ENCODE measurements around the gene IRF9. TPM values are rescaled to one million over a fixed set of nuclear protein-coding genes. Genes with fewer than 3 reads are reported as not detected.

IRF9 gene
- total RNA-seq, 1 donor from 2014 or later = 123 TPM

DNA sequence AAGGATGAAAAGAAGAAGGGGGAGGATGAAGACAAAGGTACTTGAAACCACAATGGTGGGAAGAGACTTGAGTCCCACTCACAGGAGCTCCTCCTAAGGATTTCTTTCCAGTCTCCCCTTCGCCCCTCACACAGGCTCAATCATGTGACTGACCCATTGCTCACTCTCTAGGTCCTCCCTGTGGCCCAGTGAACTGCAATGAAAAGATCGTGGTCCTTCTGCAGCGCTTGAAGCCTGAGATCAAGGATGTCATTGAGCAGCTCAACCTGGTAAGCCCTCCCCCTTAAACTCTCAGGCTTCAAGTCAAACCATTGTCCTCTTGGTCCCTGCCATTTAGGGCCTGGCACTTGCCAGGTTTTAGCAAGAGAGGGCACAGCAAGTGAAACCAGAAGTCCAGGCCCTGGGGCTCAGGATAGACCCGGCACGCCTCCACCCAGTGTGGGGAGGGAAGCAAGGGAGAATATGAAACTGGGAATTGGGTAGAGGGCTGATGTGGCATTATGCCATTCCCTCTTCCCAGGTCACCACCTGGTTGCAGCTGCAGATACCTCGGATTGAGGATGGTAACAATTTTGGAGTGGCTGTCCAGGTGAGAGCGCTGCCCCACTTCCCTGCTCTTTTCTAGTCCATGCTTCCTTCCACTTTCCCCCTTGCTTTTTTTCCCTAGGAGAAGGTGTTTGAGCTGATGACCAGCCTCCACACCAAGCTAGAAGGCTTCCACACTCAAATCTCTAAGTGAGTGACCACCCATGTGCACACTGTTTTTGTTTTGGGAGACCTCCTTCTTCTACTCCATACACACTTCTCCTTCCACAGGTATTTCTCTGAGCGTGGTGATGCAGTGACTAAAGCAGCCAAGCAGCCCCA is 23.3 kb upstream of the IRF9 start:
- Histone ChIP-seq H3K27ac (peak overlapping the region; percentile 91), H3K4me1 (peaks cover 34% of the 10 kb centered on the region), H3K4me3 (no peak overlapping the region), H3K36me3 (peaks cover 21% of the 10 kb centered on the region), H3K27me3 (no peaks in the 10 kb centered on the region), H3K9me3 (no peaks in the 10 kb centered on the region)
- TF ChIP-seq, protein P1, sequence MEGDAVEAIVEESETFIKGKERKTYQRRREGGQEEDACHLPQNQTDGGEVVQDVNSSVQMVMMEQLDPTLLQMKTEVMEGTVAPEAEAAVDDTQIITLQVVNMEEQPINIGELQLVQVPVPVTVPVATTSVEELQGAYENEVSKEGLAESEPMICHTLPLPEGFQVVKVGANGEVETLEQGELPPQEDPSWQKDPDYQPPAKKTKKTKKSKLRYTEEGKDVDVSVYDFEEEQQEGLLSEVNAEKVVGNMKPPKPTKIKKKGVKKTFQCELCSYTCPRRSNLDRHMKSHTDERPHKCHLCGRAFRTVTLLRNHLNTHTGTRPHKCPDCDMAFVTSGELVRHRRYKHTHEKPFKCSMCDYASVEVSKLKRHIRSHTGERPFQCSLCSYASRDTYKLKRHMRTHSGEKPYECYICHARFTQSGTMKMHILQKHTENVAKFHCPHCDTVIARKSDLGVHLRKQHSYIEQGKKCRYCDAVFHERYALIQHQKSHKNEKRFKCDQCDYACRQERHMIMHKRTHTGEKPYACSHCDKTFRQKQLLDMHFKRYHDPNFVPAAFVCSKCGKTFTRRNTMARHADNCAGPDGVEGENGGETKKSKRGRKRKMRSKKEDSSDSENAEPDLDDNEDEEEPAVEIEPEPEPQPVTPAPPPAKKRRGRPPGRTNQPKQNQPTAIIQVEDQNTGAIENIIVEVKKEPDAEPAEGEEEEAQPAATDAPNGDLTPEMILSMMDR (IDR thresholded peaks at IDR 0.05) = no peak
- DNase-seq = no peak
- ATAC-seq = no peak
- intact Hi-C loops (cut with DNase I) = no loop called here

DNA sequence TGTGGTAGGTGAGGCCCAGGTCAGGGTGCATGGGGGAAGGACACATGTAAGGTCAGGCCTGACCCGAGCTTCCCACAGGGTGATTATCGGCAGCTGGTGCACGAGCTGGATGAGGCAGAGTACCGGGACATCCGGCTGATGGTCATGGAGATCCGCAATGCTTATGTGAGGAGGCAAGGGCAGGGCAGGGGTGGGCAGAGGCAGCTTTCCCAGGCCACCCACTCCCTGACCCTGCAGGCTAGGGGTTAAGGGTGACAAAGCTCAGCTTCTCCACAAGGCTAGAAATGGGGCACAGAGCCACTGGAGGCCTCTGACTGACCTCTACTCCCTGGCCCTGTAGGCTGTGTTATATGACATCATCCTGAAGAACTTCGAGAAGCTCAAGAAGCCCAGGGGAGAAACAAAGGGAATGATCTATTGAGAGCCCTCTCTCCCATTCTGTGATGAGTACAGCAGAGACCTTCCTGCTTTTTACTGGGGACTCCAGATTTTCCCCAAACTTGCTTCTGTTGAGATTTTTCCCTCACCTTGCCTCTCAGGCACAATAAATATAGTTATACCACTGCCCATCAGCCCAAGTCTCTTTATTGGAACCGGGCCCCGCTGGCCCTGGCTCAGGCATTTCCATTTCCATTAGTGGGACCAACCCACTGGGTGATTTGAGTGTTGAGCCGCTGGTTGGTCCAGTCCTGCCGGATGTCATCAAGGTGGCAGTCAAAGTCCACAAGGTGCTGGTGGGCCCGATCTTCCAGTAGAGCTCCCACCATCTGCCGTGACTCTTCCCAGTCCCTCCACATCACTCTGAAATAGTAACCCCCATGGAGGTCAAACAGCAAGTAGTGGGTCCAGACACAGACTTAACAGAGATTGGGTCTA is 22.4 kb upstream of the IRF9 start:
- no peak overlapping the region for H3K27ac ChIP-seq
- DNase-seq (no peak), ATAC-seq (no peak)
- H3K4me3 ChIP-seq = no peak overlapping the region
- intact Hi-C loops (cut with DNase I) = no loop called here
- no peaks in the 10 kb centered on the region for H3K9me3 ChIP-seq
- H3K36me3 ChIP-seq = peaks cover 28% of the 10 kb centered on the region
- peaks cover 34% of the 10 kb centered on the region for H3K4me1 ChIP-seq
- TF ChIP-seq, protein P1 (IDR thresholded peaks at IDR 0.05) = no peak
- H3K27me3 ChIP-seq = no peaks in the 10 kb centered on the region

DNA sequence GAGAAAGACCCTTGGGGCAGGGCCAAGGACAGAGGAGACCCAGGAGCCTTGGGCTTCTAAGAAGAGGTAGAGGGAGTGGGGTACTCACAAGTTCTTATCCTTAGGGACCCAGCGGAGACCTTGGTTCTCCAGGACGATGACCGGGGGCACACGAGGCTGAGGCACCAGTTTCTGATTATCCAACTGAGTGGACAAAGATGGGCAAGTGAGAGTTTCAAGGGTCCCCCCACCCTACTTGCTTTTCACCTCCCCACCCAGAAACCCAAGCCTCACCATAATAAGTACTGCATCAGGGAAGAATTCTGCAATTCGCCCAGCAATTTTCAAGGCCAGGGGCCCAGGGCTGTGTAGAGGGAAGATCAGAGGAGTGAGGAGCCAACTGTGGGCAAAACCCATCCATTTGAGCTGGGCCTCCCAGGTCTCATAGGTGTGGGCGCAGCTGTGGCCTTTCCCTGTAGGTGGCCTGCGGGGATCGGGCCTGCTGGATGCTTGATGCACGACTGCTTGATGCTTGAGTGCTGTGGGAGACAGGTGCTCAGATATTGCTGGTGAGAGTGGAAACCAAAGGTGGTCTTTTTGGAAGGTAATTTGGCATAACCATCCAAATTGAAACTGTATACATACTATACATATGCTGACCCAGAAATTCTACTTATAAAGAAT is 21.7 kb upstream of the IRF9 start:
- DNase-seq = no peak
- peaks cover 34% of the 10 kb centered on the region for H3K4me1 ChIP-seq
- intact Hi-C loops (cut with DNase I) = no loop called here
- peaks cover 36% of the 10 kb centered on the region for H3K36me3 ChIP-seq
- H3K27ac ChIP-seq = no peak overlapping the region
- TF ChIP-seq, protein P1 (IDR thresholded peaks at IDR 0.05) = no peak
- no peaks in the 10 kb centered on the region for H3K27me3 ChIP-seq
- no peak for ATAC-seq
- peak overlapping the region; percentile 77 for H3K4me3 ChIP-seq
- H3K9me3 ChIP-seq = no peaks in the 10 kb centered on the region

DNA sequence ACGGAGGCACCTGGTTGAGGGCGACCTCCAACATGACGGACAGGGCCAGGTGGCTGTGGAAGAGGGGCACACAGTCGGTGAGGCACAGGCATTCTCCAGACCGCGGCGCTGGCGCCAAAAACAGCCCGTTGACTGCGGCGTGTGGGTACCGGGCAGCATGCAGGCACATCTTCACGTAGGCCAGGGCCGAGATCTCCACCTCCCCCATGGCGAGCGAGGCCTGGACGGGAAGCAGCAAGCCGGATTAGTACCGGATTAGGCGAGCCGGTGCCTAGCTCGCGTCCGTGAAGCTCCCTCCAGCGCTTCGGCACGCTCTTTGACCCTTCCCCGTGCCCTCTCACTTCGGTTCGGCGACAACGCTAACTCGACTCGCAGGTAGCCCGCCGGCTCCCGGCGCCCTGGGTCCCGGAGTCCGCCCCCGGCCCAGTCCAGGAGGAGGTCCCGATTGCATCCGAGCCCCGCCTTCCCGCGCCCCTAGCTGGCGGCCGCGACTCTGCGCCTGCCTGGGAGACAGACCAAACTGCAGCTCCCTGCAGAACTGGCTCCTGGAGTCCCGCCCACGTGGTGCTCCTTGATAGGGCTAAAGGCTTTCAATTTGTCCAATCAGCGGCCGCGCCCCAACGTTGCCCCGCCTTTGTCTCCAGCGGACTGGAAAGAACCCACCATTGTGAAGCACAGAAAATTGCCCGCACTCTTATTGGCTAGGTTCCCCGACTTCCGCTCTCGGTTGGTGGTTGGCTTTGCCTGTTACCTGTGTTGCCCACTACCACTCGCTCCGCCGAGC is 19.8 kb upstream of the IRF9 start, which contains the start of gene EMC9:
TSS of gene EMC9 (minus strand) at position 495 of the 784 bp plus-strand sequence. CDS start at position 208, 287 bp downstream.
- ATAC-seq = peak; percentile 95
- H3K36me3 ChIP-seq = peaks cover 36% of the 10 kb centered on the region
- peak within 1 kb of the TSS; percentile 77 for H3K4me3 ChIP-seq
- intact Hi-C loops (cut with DNase I) = no loop called here
- TF ChIP-seq, protein P1 (IDR thresholded peaks at IDR 0.05) = peak; percentile 46
- no peaks in the 10 kb centered on the region for H3K27me3 ChIP-seq
- peaks cover 42% of the 10 kb centered on the region for H3K4me1 ChIP-seq
- peak within 1 kb of the TSS; percentile 86 for H3K27ac ChIP-seq
- no peaks in the 10 kb centered on the region for H3K9me3 ChIP-seq
- DNase-seq = peak; percentile 100

DNA sequence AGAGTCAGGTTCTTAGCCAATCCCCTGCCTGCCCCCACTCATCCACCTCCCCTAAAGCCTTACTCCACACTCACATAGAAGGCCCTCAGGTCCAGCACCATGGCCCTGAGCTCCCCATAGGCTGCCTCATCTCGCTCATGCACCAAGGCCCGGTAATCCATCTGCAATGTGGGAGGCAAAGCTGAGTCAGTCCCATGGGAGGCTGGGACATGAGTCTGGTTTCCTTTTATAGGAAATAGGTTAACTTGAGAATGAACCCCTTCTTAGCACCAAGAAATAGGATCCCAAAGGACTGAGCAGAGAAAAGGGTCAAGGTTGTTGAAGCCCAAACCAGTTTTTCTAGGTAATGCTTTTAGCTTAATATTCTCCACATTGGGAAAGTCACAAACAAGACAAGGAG is 17.6 kb upstream of the IRF9 start:
- intact Hi-C loops (cut with DNase I) = no loop called here
- peaks cover 23% of the 10 kb centered on the region for H3K36me3 ChIP-seq
- TF ChIP-seq, protein P1 (IDR thresholded peaks at IDR 0.05) = no peak
- H3K27ac ChIP-seq = no peak overlapping the region
- H3K4me1 ChIP-seq = peaks cover 33% of the 10 kb centered on the region
- ATAC-seq (no peak), DNase-seq (no peak)
- H3K9me3 ChIP-seq = no peaks in the 10 kb centered on the region
- no peak overlapping the region for H3K4me3 ChIP-seq
- no peaks in the 10 kb centered on the region for H3K27me3 ChIP-seq

Measured in upper lobe of right lung (tissue), 1 donor.